ENCODE measurements around the gene TMEM141. TPM values are rescaled to one million over a fixed set of nuclear protein-coding genes. Genes with fewer than 3 reads are reported as not detected.
"Not testable (repeated sequence)": the region's sequence is repeated elsewhere in the genome, so short reads cannot be mapped to it uniquely, and the experiment has no call there.

The TMEM141 gene
- total and polyA plus RNA-seq, 9 donors: 23.4 to 115 (median 64.8) TPM

- intact Hi-C loops (cut with DNase I): no loop called here
Observed at GRCh38 chr9:136754626-136755301, 36.4 kb upstream of the TMEM141 start.

GRCh38 chr9:136755302-136756133 lies 35.6 kb upstream of the TMEM141 start:
- H3K27me3 ChIP-seq; DNase-seq; intact Hi-C loops (cut with DNase I); H3K36me3 ChIP-seq; H3K27ac ChIP-seq; H3K4me3 ChIP-seq; H3K4me1 ChIP-seq (ENCODE audit: insufficient read depth); H3K9me3 ChIP-seq: not testable (repeated sequence)
- 80 to 81% (median 81%) methylated on average over 22 of the region's 22 CpGs for WGBS, 3 donors

More at GRCh38 chr9:136754626-136755301, 36.4 kb upstream of the TMEM141 start:
- Histone ChIP-seq H3K4me3 (no peak overlapping the region), H3K27me3 (no peaks in the 10 kb centered on the region), H3K27ac (no peak overlapping the region), H3K9me3 (no peaks in the 10 kb centered on the region), H3K36me3 (no peaks in the 10 kb centered on the region), H3K4me1 (ENCODE audit: insufficient read depth) (no peaks in the 10 kb centered on the region)
- TF ChIP-seq EP300 (IDR thresholded peaks at IDR 0.05) (no peak), CTCF (IDR thresholded peaks at IDR 0.05) (no peak), POLR2A (IDR thresholded peaks at IDR 0.05) (no peak)
- 71 to 75% (median 74%) methylated on average over 24 of the region's 24 CpGs for WGBS, 3 donors
- no peak for DNase-seq

GRCh38 chr9:136756134-136756438 lies 35.1 kb upstream of the TMEM141 start:
- H3K27me3 ChIP-seq: no peaks in the 10 kb centered on the region
- WGBS, 3 donors: 85 to 98% (median 88%) methylated on average over 4 of the region's 4 CpGs
- H3K9me3 ChIP-seq: no peaks in the 10 kb centered on the region
- intact Hi-C loops (cut with DNase I): no loop called here
- no peaks in the 10 kb centered on the region for H3K4me1 ChIP-seq (ENCODE audit: insufficient read depth)
- H3K27ac ChIP-seq: no peak overlapping the region
- no peak overlapping the region for H3K4me3 ChIP-seq
- no peak for DNase-seq
- H3K36me3 ChIP-seq: no peaks in the 10 kb centered on the region
- no peak for TF ChIP-seq CTCF (IDR thresholded peaks at IDR 0.05)
- TF ChIP-seq EP300 (IDR thresholded peaks at IDR 0.05): no peak
- no peak for TF ChIP-seq POLR2A (IDR thresholded peaks at IDR 0.05)

- Histone ChIP-seq H3K9me3 (no peaks in the 10 kb centered on the region), H3K36me3 (no peaks in the 10 kb centered on the region), H3K4me3 (no peak overlapping the region), H3K27ac (no peak overlapping the region), H3K27me3 (no peaks in the 10 kb centered on the region), H3K4me1 (ENCODE audit: insufficient read depth) (no peaks in the 10 kb centered on the region)
- no peak for DNase-seq
- intact Hi-C loops (cut with DNase I): no loop called here
- no peak for TF ChIP-seq CTCF (IDR thresholded peaks at IDR 0.05)
- TF ChIP-seq POLR2A (IDR thresholded peaks at IDR 0.05): no peak
- no peak for TF ChIP-seq EP300 (IDR thresholded peaks at IDR 0.05)
- WGBS, 3 donors: 90 to 91% (median 90%) methylated on average over 18 of the region's 18 CpGs
Observed at GRCh38 chr9:136756836-136757235, 34.3 kb upstream of the TMEM141 start.

- no peak overlapping the region for H3K27ac ChIP-seq
- H3K4me3 ChIP-seq: no peak overlapping the region
- WGBS, 3 donors: 83 to 92% (median 83%) methylated on average over 19 to 20 of the region's 20 CpGs
- TF ChIP-seq EP300 (IDR thresholded peaks at IDR 0.05) (no peak), CTCF (IDR thresholded peaks at IDR 0.05) (no peak), POLR2A (IDR thresholded peaks at IDR 0.05) (no peak)
- no peaks in the 10 kb centered on the region for H3K9me3 ChIP-seq
- intact Hi-C loops (cut with DNase I): no loop called here
- no peaks in the 10 kb centered on the region for H3K36me3 ChIP-seq
- H3K4me1 ChIP-seq (ENCODE audit: insufficient read depth): no peaks in the 10 kb centered on the region
- no peak for DNase-seq
- no peaks in the 10 kb centered on the region for H3K27me3 ChIP-seq
Observed at GRCh38 chr9:136757328-136757727, 33.8 kb upstream of the TMEM141 start.
